ENCODE data around the gene PTGIR. TPM values are rescaled to one million over a fixed set of nuclear protein-coding genes. Genes with fewer than 3 reads are reported as not detected.

Gene PTGIR
- polyA plus RNA-seq, 1 donor (not counting 4 experiments of a cell fraction or from before 2014, with no cell fraction given), result not detected

- peaks cover 44% of the 10 kb centered on the region for H3K27me3 ChIP-seq (ENCODE audit: control insufficient read depth, extremely low read depth, insufficient read depth, low read length)
- no peaks in the 10 kb centered on the region for H3K79me2 ChIP-seq (ENCODE audit: control insufficient read depth, insufficient read depth, low read length)
- TF ChIP-seq, protein P1, sequence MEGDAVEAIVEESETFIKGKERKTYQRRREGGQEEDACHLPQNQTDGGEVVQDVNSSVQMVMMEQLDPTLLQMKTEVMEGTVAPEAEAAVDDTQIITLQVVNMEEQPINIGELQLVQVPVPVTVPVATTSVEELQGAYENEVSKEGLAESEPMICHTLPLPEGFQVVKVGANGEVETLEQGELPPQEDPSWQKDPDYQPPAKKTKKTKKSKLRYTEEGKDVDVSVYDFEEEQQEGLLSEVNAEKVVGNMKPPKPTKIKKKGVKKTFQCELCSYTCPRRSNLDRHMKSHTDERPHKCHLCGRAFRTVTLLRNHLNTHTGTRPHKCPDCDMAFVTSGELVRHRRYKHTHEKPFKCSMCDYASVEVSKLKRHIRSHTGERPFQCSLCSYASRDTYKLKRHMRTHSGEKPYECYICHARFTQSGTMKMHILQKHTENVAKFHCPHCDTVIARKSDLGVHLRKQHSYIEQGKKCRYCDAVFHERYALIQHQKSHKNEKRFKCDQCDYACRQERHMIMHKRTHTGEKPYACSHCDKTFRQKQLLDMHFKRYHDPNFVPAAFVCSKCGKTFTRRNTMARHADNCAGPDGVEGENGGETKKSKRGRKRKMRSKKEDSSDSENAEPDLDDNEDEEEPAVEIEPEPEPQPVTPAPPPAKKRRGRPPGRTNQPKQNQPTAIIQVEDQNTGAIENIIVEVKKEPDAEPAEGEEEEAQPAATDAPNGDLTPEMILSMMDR (optimal IDR thresholded peaks at IDR 0.05 in 1 of 3, IDR thresholded peaks at IDR 0.05 in 1 of 3, conservative IDR thresholded peaks at IDR 0.05 in 1 of 3; ENCODE audit: extremely low read depth in 1 of 3, insufficient read depth in 2 of 3, low read length in 3 of 3), result no peak
- no peak for TF ChIP-seq EZH2 (IDR thresholded peaks at IDR 0.05; ENCODE audit: low read length)
- no peaks in the 10 kb centered on the region for H3K9me3 ChIP-seq (ENCODE audit: control insufficient read depth, low read depth, low read length)
- no peak overlapping the region for H3K4me2 ChIP-seq (ENCODE audit: control insufficient read depth, extremely low read depth, insufficient read depth, low read depth, low read length)
- no peak for DNase-seq (ENCODE audit: low read depth, low spot score)
- no peaks in the 10 kb centered on the region for H4K20me1 ChIP-seq (ENCODE audit: control insufficient read depth, extremely low read depth, insufficient read depth, low read length)
- peak overlapping the region in 1 of 3 experiments; percentile 59 for H3K4me3 ChIP-seq (ENCODE audit: control insufficient read depth in 2 of 3, extremely low read depth in 1 of 3, insufficient read depth in 2 of 3, low read depth in 1 of 3, low read length in 3 of 3)
- H3K9ac ChIP-seq (ENCODE audit: control insufficient read depth, extremely low read depth, insufficient read depth, low read length), result no peak overlapping the region
- H2AFZ ChIP-seq (ENCODE audit: control insufficient read depth, low read length), result no peak overlapping the region
- H3K4me1 ChIP-seq (ENCODE audit: control insufficient read depth, extremely low read depth, insufficient read depth, low read length), result peaks cover 20% of the 10 kb centered on the region
- H3K9me1 ChIP-seq (ENCODE audit: control insufficient read depth, extremely low read depth, insufficient read depth, low read length), result no peaks in the 10 kb centered on the region
- H3K27ac ChIP-seq (ENCODE audit: control insufficient read depth, insufficient read depth, low read length), result no peak overlapping the region
- dilution Hi-C loops (cut with MboI; ENCODE audit: extremely low pct_ligation_motif_present, low sequenced_read_pairs), result no loop called here
- no peaks in the 10 kb centered on the region for H3K36me3 ChIP-seq (ENCODE audit: control insufficient read depth in 2 of 2, extremely low read depth in 1 of 2, insufficient read depth in 2 of 2, low read length in 2 of 2)
- no peak for FAIRE-seq
Measured at GRCh38 chr19:46633130-46633529, 8.2 kb upstream of the PTGIR start.

DNA sequence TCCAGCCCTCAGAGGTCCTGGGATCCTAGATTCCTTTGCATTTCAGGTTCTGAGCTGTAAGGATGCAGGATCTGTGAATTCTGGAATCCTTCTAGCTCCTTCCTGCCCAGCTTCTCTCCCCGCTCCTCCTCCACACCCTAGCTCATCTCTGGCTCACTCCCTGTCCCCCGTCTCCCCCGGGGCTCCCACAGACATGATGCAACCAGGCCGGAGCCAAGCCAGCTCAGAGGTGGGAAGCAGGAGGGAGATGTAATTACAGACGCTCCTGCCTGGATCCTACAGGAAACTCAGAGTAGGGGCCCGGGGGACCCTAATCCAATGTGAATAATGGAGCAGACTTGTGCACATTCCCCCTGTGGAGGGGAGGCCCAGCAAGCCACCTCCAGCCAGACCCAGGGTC is 6.6 kb upstream of the PTGIR start:
- Histone ChIP-seq H3K4me3 (ENCODE audit: control insufficient read depth in 2 of 3, extremely low read depth in 1 of 3, insufficient read depth in 2 of 3, low read depth in 1 of 3, low read length in 3 of 3) (no peak overlapping the region), H3K9me1 (ENCODE audit: control insufficient read depth, extremely low read depth, insufficient read depth, low read length) (no peaks in the 10 kb centered on the region), H3K4me1 (ENCODE audit: control insufficient read depth, extremely low read depth, insufficient read depth, low read length) (peaks cover 18% of the 10 kb centered on the region), H4K20me1 (ENCODE audit: control insufficient read depth, extremely low read depth, insufficient read depth, low read length) (no peaks in the 10 kb centered on the region), H3K4me2 (ENCODE audit: control insufficient read depth, extremely low read depth, insufficient read depth, low read depth, low read length) (peak overlapping the region; percentile 25), H2AFZ (ENCODE audit: control insufficient read depth, low read length) (no peak overlapping the region), H3K9ac (ENCODE audit: control insufficient read depth, extremely low read depth, insufficient read depth, low read length) (no peak overlapping the region), H3K36me3 (ENCODE audit: control insufficient read depth in 2 of 2, extremely low read depth in 1 of 2, insufficient read depth in 2 of 2, low read length in 2 of 2) (no peaks in the 10 kb centered on the region), H3K9me3 (ENCODE audit: control insufficient read depth, low read depth, low read length) (no peaks in the 10 kb centered on the region), H3K27ac (ENCODE audit: control insufficient read depth, insufficient read depth, low read length) (no peak overlapping the region), H3K79me2 (ENCODE audit: control insufficient read depth, insufficient read depth, low read length) (no peaks in the 10 kb centered on the region), H3K27me3 (ENCODE audit: control insufficient read depth, extremely low read depth, insufficient read depth, low read length) (peaks cover 28% of the 10 kb centered on the region)
- no peak for DNase-seq (ENCODE audit: low read depth, low spot score)
- FAIRE-seq, result no peak
- no peak for TF ChIP-seq EZH2 (IDR thresholded peaks at IDR 0.05; ENCODE audit: low read length)
- TF ChIP-seq, protein P1 (optimal IDR thresholded peaks at IDR 0.05 in 1 of 3, IDR thresholded peaks at IDR 0.05 in 1 of 3, conservative IDR thresholded peaks at IDR 0.05 in 1 of 3; ENCODE audit: extremely low read depth in 1 of 3, insufficient read depth in 2 of 3, low read length in 3 of 3), result no peak
- dilution Hi-C loops (cut with MboI; ENCODE audit: extremely low pct_ligation_motif_present, low sequenced_read_pairs), result no loop called here

Measured in keratinocyte (primary cell).